Liver (tissue), 9 donors: ENCODE results near the gene CACNA1I. TPM values are rescaled to one million over a fixed set of nuclear protein-coding genes. Genes with fewer than 3 reads are reported as not detected.

ENCODE experiments used
- DNase-seq: peaks from one replicate; pipeline ENCODE4 v3.0.0-alpha.2; 2017; ENCODE audit warnings: low spot score
- H3K27ac ChIP-seq, 2 donors: one replicate each; pipeline ENCODE4 v1.7.0; 2013; ENCODE audit warnings: inconsistent platforms in 2 of 2, low read length in 2 of 2, control low read depth in 1 of 2, low read depth in 1 of 2, mild to moderate bottlenecking in 1 of 2
- H3K27me3 ChIP-seq, 4 donors: one replicate each; pipeline versions ENCODE4 v1.6.1 to v1.7.0; 2013; ENCODE audit warnings: low read length in 3 of 4, inconsistent platforms in 1 of 4, mild to moderate bottlenecking in 1 of 4, moderate library complexity in 1 of 4; ENCODE audit not compliant: control insufficient read depth in 4 of 4, insufficient read depth in 4 of 4
- H3K36me3 ChIP-seq, 4 donors: one replicate each; pipeline versions ENCODE4 v1.6.1 to v1.7.0; 2013; ENCODE audit warnings: low read length in 3 of 4, mild to moderate bottlenecking in 3 of 4, low read depth in 1 of 4, moderate library complexity in 1 of 4; ENCODE audit not compliant: control insufficient read depth in 4 of 4, insufficient read depth in 3 of 4
- H3K4me1 ChIP-seq, 4 donors: one replicate each; pipeline versions ENCODE4 v1.6.1 to v1.7.0; 2013; ENCODE audit warnings: low read length in 3 of 4, mild to moderate bottlenecking in 3 of 4, moderate library complexity in 1 of 4; ENCODE audit not compliant: control insufficient read depth in 4 of 4, insufficient read depth in 4 of 4
- H3K4me3 ChIP-seq, 3 donors: one replicate each; pipeline versions ENCODE4 v1.6.1 to v1.7.0; 2013; ENCODE audit warnings: low read length in 3 of 3, control low read depth in 1 of 3, low read depth in 1 of 3, mild to moderate bottlenecking in 1 of 3
- H3K9ac ChIP-seq, 2 donors: one replicate each; pipeline ENCODE4 v1.7.0; 2013; ENCODE audit warnings: low read length in 2 of 2, mild to moderate bottlenecking in 2 of 2, moderate library complexity in 2 of 2, control low read depth in 1 of 2, low read depth in 1 of 2
- H3K9me3 ChIP-seq, 4 donors: one replicate each; pipeline versions ENCODE4 v1.6.1 to v1.7.0; 2013; ENCODE audit warnings: low read length in 3 of 4; ENCODE audit not compliant: control insufficient read depth in 4 of 4
- EGR1 ChIP-seq, 2 donors: IDR thresholded peaks; 2 replicates each; pipeline ENCODE4 v1.6.1; 2016 to 2018; ENCODE audit warnings: antibody characterized with exemption in 2 of 2, low read depth in 2 of 2
- FOXA1 ChIP-seq: IDR thresholded peaks from 2 replicates; pipeline ENCODE4 v1.6.1; 2016; ENCODE audit warnings: antibody characterized with exemption
- FOXA2 ChIP-seq: IDR thresholded peaks from 2 replicates; pipeline ENCODE4 v1.6.1; 2016; ENCODE audit warnings: antibody characterized with exemption
- GABPA ChIP-seq, 2 donors: IDR thresholded peaks in 1 of 2; conservative IDR thresholded peaks in 1 of 2; 2 replicates each; pipeline ENCODE4 v1.6.1; 2016; ENCODE audit warnings: antibody characterized with exemption in 2 of 2, mild to moderate bottlenecking in 1 of 2, moderate library complexity in 1 of 2
- HNF4A ChIP-seq, 2 donors: conservative IDR thresholded peaks; 2 replicates each; pipeline ENCODE4 v1.6.1; 2016; ENCODE audit warnings: antibody characterized with exemption in 2 of 2, mild to moderate bottlenecking in 2 of 2
- HNF4G ChIP-seq: IDR thresholded peaks from 2 replicates; pipeline ENCODE4 v1.6.1; 2016; ENCODE audit warnings: antibody characterized with exemption
- JUND ChIP-seq, 2 donors: IDR thresholded peaks; 2 replicates each; pipeline ENCODE4 v1.6.1; 2016; ENCODE audit warnings: antibody characterized with exemption in 2 of 2
- MAX ChIP-seq: IDR thresholded peaks from 2 replicates; pipeline ENCODE4 v1.6.1; 2016; ENCODE audit warnings: antibody characterized with exemption
- NR2F2 ChIP-seq: IDR thresholded peaks from 2 replicates; pipeline ENCODE4 v1.6.1; 2016; ENCODE audit warnings: antibody characterized with exemption
- REST ChIP-seq: IDR thresholded peaks from 2 replicates; pipeline ENCODE4 v1.6.1; 2016; ENCODE audit warnings: antibody characterized with exemption, mild to moderate bottlenecking
- RXRA ChIP-seq, 2 donors: IDR thresholded peaks; 2 replicates each; pipeline ENCODE4 v1.6.1; 2017 to 2018; ENCODE audit warnings: antibody characterized with exemption in 2 of 2, mild to moderate bottlenecking in 1 of 2
- SP1 ChIP-seq: IDR thresholded peaks from 2 replicates; pipeline ENCODE4 v1.6.1; 2018; ENCODE audit warnings: antibody characterized with exemption, mild to moderate bottlenecking
- TAF1 ChIP-seq: conservative IDR thresholded peaks from 2 replicates; pipeline ENCODE4 v1.6.1; 2016; ENCODE audit warnings: antibody characterized with exemption, mild to moderate bottlenecking
- YY1 ChIP-seq: IDR thresholded peaks from 2 replicates; pipeline ENCODE4 v1.6.1; 2016; ENCODE audit warnings: antibody characterized with exemption, mild to moderate bottlenecking
- ZBTB33 ChIP-seq: IDR thresholded peaks from 2 replicates; pipeline ENCODE4 v1.6.1; 2016; ENCODE audit warnings: antibody characterized with exemption
- WGBS: extraction: QIAGEN DNeasy Blood & Tissue Kit; methylation state at CpG from one replicate; pipeline ENCODE4 v1.1.7; 2013; 5-methylcytosine and 5-hydroxymethylcytosine counted together
- polyA plus RNA-seq, 2 donors: library from polyadenylated mRNA; stranded (reverse) in 1 of 2; unstranded in 1 of 2; fragments of 200-250 nt in 1 of 2; fragments of >200 nt in 1 of 2; fragmentation: Nextera tagmentation in 1 of 2; extraction: Ambion mirVana in 1 of 2; gene quantifications; one replicate each; pipeline versions ENCODE4 v1.2.1 to v1.2.3, GENCODE V29; 2013 to 2015
- total RNA-seq, 2 donors: library from RNA; depleted of rRNA; stranded (reverse); fragments of >200 nt; gene quantifications; one replicate each; pipeline ENCODE4 v1.2.3, GENCODE V29; 2014
- TF ChIP-seq, protein P1 (sequence below): fragments of 150-350 bp; IDR thresholded peaks from 2 replicates; pipeline ENCODE4 v1.5.1; 2017; ENCODE audit warnings: improper control_type of control experiment, low read depth, low read length; ENCODE audit not compliant: missing input control
- TF ChIP-seq, protein P2 (sequence below): IDR thresholded peaks from 2 replicates; pipeline ENCODE4 v1.6.1; 2016; ENCODE audit warnings: antibody characterized with exemption
- donor health status: healthy.
- donor health status: healthy.
- donor health status: healthy.
- donor health status: healthy.
- donor health status: healthy.

CACNA1I gene
- total and polyA plus RNA-seq, 4 donors = under 0.01 to 0.14 (median 0.01) TPM; not detected in 1

- no peak overlapping the region for H3K4me3 ChIP-seq
- H3K9ac ChIP-seq = no peak overlapping the region
- peaks cover 0 to 3% (median 0%) of the 10 kb centered on the region in 4 donors for H3K4me1 ChIP-seq
- H3K27me3 ChIP-seq = peaks cover 2 to 5% (median 4%) of the 10 kb centered on the region in 4 donors
- 91% methylated on average over 10 of the region's 10 CpGs for WGBS
- DNase-seq = no peak
- no peak for TF ChIP-seq RXRA (IDR thresholded peaks at IDR 0.05)
- no peak for TF ChIP-seq HNF4A (conservative IDR thresholded peaks at IDR 0.05)
- no peak for TF ChIP-seq NR2F2
- TF ChIP-seq YY1 = no peak
- no peaks in the 10 kb centered on the region for H3K36me3 ChIP-seq
- no peak overlapping the region for H3K27ac ChIP-seq
- H3K9me3 ChIP-seq = no peaks in the 10 kb centered on the region
Measured at GRCh38 chr22:39689421-39689820, 118.9 kb downstream of the CACNA1I start.

DNA sequence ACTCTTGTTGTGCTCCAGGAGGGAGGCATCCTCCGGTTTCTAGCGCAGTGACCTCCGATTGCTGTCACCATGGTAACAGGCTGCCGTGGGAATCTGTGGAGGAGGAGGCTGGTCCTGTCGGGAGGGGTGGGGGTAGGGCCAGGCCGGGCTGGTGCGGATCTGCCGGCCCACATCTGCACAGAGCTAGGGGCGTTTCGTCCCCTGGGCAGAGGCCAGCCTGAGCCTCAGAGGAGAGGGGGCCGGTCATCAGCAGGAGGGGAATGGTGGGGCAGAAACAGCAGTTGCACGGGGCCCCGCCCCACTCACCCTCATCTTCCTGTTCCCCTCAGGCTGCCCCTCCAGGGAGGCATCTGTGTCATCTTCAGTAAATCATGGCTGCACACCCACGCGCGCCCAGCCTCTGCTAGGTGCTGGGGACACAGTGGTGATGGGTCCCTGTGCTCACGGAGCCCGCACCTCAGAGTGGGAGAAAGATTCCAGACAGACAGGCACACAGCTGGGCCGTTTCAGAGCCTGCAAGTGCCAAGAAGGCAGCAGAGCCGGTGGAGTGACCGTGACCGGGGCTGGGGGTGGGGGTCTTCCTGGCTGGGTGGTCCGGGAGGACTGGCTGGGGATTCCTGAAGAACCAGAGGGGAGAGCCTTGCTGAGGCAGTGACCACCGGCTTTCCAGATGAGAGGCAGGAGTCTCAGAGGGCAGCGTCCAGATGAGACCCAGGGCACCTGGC lies 120.5 kb downstream of the CACNA1I start:
- Histone ChIP-seq H3K27me3 (peaks cover 2 to 5% (median 3%) of the 10 kb centered on the region in 4 donors), H3K36me3 (no peaks in the 10 kb centered on the region), H3K4me3 (no peak overlapping the region), H3K9me3 (no peaks in the 10 kb centered on the region), H3K4me1 (peaks cover 0 to under 1% (median 0%) of the 10 kb centered on the region in 4 donors), H3K27ac (no peak overlapping the region), H3K9ac (no peak overlapping the region)
- no peak for DNase-seq
- TF ChIP-seq REST (no peak), FOXA2 (no peak), TAF1 (no peak), EGR1 (IDR thresholded peaks at IDR 0.05; ENCODE audit: low read depth in 2 of 2) (no peak), YY1 (no peak), ZBTB33 (no peak), HNF4G (no peak), SP1 (no peak), RXRA (IDR thresholded peaks at IDR 0.05) (no peak), HNF4A (conservative IDR thresholded peaks at IDR 0.05) (no peak), GABPA (IDR thresholded peaks at IDR 0.05 in 1 of 2, conservative IDR thresholded peaks at IDR 0.05 in 1 of 2) (no peak), FOXA1 (no peak), JUND (IDR thresholded peaks at IDR 0.05) (no peak), MAX (no peak)
- TF ChIP-seq, protein P1, sequence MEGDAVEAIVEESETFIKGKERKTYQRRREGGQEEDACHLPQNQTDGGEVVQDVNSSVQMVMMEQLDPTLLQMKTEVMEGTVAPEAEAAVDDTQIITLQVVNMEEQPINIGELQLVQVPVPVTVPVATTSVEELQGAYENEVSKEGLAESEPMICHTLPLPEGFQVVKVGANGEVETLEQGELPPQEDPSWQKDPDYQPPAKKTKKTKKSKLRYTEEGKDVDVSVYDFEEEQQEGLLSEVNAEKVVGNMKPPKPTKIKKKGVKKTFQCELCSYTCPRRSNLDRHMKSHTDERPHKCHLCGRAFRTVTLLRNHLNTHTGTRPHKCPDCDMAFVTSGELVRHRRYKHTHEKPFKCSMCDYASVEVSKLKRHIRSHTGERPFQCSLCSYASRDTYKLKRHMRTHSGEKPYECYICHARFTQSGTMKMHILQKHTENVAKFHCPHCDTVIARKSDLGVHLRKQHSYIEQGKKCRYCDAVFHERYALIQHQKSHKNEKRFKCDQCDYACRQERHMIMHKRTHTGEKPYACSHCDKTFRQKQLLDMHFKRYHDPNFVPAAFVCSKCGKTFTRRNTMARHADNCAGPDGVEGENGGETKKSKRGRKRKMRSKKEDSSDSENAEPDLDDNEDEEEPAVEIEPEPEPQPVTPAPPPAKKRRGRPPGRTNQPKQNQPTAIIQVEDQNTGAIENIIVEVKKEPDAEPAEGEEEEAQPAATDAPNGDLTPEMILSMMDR = no peak
- TF ChIP-seq, protein P2, sequence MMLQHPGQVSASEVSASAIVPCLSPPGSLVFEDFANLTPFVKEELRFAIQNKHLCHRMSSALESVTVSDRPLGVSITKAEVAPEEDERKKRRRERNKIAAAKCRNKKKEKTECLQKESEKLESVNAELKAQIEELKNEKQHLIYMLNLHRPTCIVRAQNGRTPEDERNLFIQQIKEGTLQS = no peak
- WGBS = 29% methylated on average over 25 of the region's 25 CpGs
